ENCODE results near the gene ELAPOR2. TPM values are rescaled to one million over a fixed set of nuclear protein-coding genes. Genes with fewer than 3 reads are reported as not detected.

Gene ELAPOR2
- total RNA-seq, 1 experiment from 2014 or later: not detected

DNA sequence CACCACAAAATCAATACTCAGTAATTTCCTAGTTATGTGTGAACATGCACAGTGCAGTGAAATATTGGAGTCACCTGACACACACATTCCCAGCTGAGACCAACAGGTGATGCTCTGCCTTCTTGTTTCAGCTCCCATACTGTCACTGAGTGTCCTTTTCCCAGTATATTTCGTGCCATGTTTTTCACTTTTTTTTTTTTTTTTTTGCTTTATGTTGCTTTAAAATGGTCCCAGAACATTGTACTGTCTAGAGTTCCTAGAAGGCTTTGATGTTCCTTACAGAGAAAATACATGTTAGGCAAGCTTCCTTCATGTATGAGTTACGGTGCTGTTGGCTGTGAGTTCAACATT is 45.6 kb downstream of the ELAPOR2 start:
- TF ChIP-seq EZH2 (IDR thresholded peaks at IDR 0.05; ENCODE audit: borderline replicate concordance, low read depth, low read length, poor library complexity, severe bottlenecking): no peak
- no peak for TF ChIP-seq CTCF (conservative IDR thresholded peaks at IDR 0.05; ENCODE audit: low read depth, low read length)
- H3K27ac ChIP-seq (ENCODE audit: low read depth, low read length, poor library complexity, severe bottlenecking): no peak overlapping the region
- no peak overlapping the region for H3K4me3 ChIP-seq (ENCODE audit: low read depth, low read length, poor library complexity, severe bottlenecking)
- no TSS peak for BruUV-seq (replicated peaks)
- H3K27me3 ChIP-seq (replicated peaks; ENCODE audit: insufficient read depth, low read depth, low read length, poor library complexity): peaks cover 40% of the 10 kb centered on the region
- no peaks in the 10 kb centered on the region for H3K4me1 ChIP-seq (ENCODE audit: insufficient read depth, low read length, poor library complexity, severe bottlenecking)
- H3K36me3 ChIP-seq (ENCODE audit: insufficient read depth, low read length, poor library complexity, severe bottlenecking): no peaks in the 10 kb centered on the region
- POLR2A ChIA-PET (ENCODE audit: low non-redundant PET): no interaction called here
- DNase-seq (ENCODE audit: low spot score): no peak
- CTCF ChIA-PET: no interaction called here
- intact Hi-C loops (cut with micrococcal nuclease; ENCODE audit: unreplicated experiment): no loop called here
- no peaks in the 10 kb centered on the region for H3K9me3 ChIP-seq (ENCODE audit: low read depth, low read length, poor library complexity, severe bottlenecking)

DNA sequence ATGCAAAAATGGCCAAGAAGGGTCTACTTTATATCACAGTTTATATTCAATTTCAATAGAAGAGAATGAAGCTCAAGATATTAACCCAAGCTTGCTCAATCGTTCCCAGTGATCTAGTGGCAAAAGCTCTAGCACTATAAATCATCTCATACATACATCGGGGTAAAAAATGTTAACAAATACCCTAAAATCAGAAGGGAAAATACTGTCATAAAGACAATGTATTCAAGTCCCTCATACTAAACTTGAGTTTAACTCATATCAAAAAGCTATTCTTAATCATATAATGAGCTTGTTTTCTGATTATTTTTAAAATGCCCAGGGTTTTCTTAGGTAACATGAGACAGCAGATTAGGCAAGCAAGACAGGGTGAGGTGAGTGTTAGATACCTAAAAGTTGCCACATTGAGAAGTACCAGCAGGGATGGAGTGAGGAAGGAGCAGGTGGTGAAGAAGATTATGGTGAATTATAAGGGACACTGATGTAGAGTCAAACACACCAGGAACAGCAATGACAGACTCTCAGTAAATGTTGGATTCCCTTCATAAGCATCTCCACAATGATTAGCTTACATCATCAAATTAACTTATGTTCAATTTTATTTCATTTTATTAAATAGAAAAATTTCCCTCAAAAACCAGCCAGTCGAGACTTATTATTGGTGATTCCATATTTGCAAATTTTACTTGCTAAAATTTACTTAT is 46.2 kb downstream of the ELAPOR2 start:
- Histone ChIP-seq H3K9me3 (ENCODE audit: low read depth, low read length, poor library complexity, severe bottlenecking) (no peaks in the 10 kb centered on the region), H3K36me3 (ENCODE audit: insufficient read depth, low read length, poor library complexity, severe bottlenecking) (no peaks in the 10 kb centered on the region), H3K4me3 (ENCODE audit: low read depth, low read length, poor library complexity, severe bottlenecking) (no peak overlapping the region), H3K27me3 (replicated peaks; ENCODE audit: insufficient read depth, low read depth, low read length, poor library complexity) (peaks cover 43% of the 10 kb centered on the region), H3K4me1 (ENCODE audit: insufficient read depth, low read length, poor library complexity, severe bottlenecking) (no peaks in the 10 kb centered on the region), H3K27ac (ENCODE audit: low read depth, low read length, poor library complexity, severe bottlenecking) (no peak overlapping the region)
- intact Hi-C loops (cut with micrococcal nuclease; ENCODE audit: unreplicated experiment): no loop called here
- POLR2A ChIA-PET (ENCODE audit: low non-redundant PET): no interaction called here
- CTCF ChIA-PET: no interaction called here
- TF ChIP-seq EZH2 (IDR thresholded peaks at IDR 0.05; ENCODE audit: borderline replicate concordance, low read depth, low read length, poor library complexity, severe bottlenecking): no peak
- TF ChIP-seq CTCF (conservative IDR thresholded peaks at IDR 0.05; ENCODE audit: low read depth, low read length): no peak
- no peak for DNase-seq (ENCODE audit: low spot score)
- no TSS peak for BruUV-seq (replicated peaks)

Other genes with a start within 250 kb of the ELAPOR2 start
- gene DMTF1, start 92.8 kb upstream of the ELAPOR2 start, total RNA-seq (2021): 90.5 and 94.3 TPM in 2 replicates
- 24.5 and 25.8 TPM in 2 replicates for gene TMEM243, start 160.1 kb upstream of the ELAPOR2 start, total RNA-seq (2021)